Heart left ventricle (tissue), 16 donors: ENCODE measurements around the gene CNKSR3. TPM values are rescaled to one million over a fixed set of nuclear protein-coding genes. Genes with fewer than 3 reads are reported as not detected.

Experiments
- ATAC-seq, 4 donors: fragments of 200-7000 bp; cut with Tn5 transposase; one replicate each; pipeline ENCODE4 v1.9.1; 2020 to 2022; ENCODE audit warnings: moderate library complexity in 4 of 4, mild to moderate bottlenecking in 3 of 4, moderate number of reproducible peaks in 1 of 4
- DNase-seq, 5 donors: peaks; one replicate each; pipeline ENCODE4 v3.0.0-alpha.2; 2020
- H3K27ac ChIP-seq, 12 donors: fragments of 200-600 bp; sonication (generic) in 4 of 12; one replicate each; pipeline versions ENCODE4 v1.5.0 to v1.8.0; 2016 to 2022; ENCODE audit warnings: mild to moderate bottlenecking in 2 of 12
- H3K27me3 ChIP-seq, 9 donors: fragments of 200-600 bp; sonication (generic) in 2 of 9; one replicate each; pipeline versions ENCODE4 v1.5.1 to v1.8.0; 2016 to 2022; ENCODE audit warnings: mild to moderate bottlenecking in 3 of 9
- H3K36me3 ChIP-seq, 9 donors: fragments of 200-600 bp; sonication (generic) in 2 of 9; one replicate each; pipeline versions ENCODE4 v1.5.0 to v1.8.0; 2018 to 2022; ENCODE audit warnings: mild to moderate bottlenecking in 2 of 9
- H3K4me1 ChIP-seq, 12 donors: fragments of 200-600 bp; sonication (generic) in 4 of 12; one replicate each; pipeline versions ENCODE4 v1.5.0 to v1.8.0; 2016 to 2022; ENCODE audit warnings: mild to moderate bottlenecking in 3 of 12
- H3K4me3 ChIP-seq, 12 donors: fragments of 200-600 bp; sonication (generic) in 4 of 12; one replicate each; pipeline versions ENCODE4 v1.5.0 to v1.8.0; 2017 to 2022; ENCODE audit warnings: mild to moderate bottlenecking in 9 of 12, moderate library complexity in 4 of 12
- H3K9me3 ChIP-seq, 12 donors: fragments of 200-600 bp; sonication (generic) in 4 of 12; one replicate each; pipeline versions ENCODE4 v1.5.0 to v1.8.0; 2016 to 2022; ENCODE audit warnings: mild to moderate bottlenecking in 1 of 12
- POLR2A ChIP-seq, 2 donors: fragments of 450-650 bp; IDR thresholded peaks; one replicate each; pipeline ENCODE4 v1.6.1; 2017; ENCODE audit warnings: antibody characterized with exemption in 2 of 2, mild to moderate bottlenecking in 2 of 2, moderate library complexity in 2 of 2
- WGBS, 4 donors: extraction: QIAGEN DNeasy Blood & Tissue Kit in 2 of 4; methylation state at CpG; one replicate each; pipeline versions ENCODE4 v1.1.5 to v1.1.7; 2013 to 2018; 5-methylcytosine and 5-hydroxymethylcytosine counted together
- intact Hi-C, 10 donors: fragments of 100-400 bp; cut with DNase I; formaldehyde crosslinking; loops; one replicate each; pipeline versions ENCODE4 v1.11.1 to v1.14.2; 2022
- polyA plus RNA-seq, 2 donors: library from polyadenylated mRNA; stranded (reverse); fragments of 200-250 nt; gene quantifications; one replicate each; pipeline ENCODE4 v1.2.3, GENCODE V29; 2013
- total RNA-seq, 9 donors: library from RNA; depleted of rRNA in 2 of 9; stranded (reverse); fragments of >200 nt in 2 of 9; fragmentation: NEBNext Ultra II Directional in 3 of 9; extraction: Animal tissue kit (Norgen Biotek cat#: 25700) in 3 of 9; gene quantifications; one replicate each; pipeline versions ENCODE4 v1.1.0 to v1.2.4, GENCODE V29; 2016 to 2023
- TF ChIP-seq, protein P1 (sequence below), 12 donors: fragments of 200-600 bp; sonication (generic) in 4 of 12; IDR thresholded peaks; one replicate each; pipeline versions ENCODE4 v1.5.0 to v1.8.0; 2018 to 2022; ENCODE audit warnings: antibody characterized with exemption in 12 of 12, mild to moderate bottlenecking in 5 of 12
- donor health status: ischemic (EF 13 %, LVEDD 7.1; RV severe dilation, severe dysfunction).
- donor health status: healthy with polysubstance abuse.
- donor health status: DM: no; HTN: yes; CAD: no.
- donor health status: DM: no; HTN: no; CAD: no.
- donor health status: ischemic (EF 25% LVEDD 6.9; RV normal size, moderate dysfunction).
- donor health status: ischemic (EF 25% LVEDD 5.7; RV mildly dilated, moderate dysfunction).
- donor health status: healthy.
- donor health status: DM: yes; HTN: yes; CAD: no.
- donor health status: ischemic (EF 35%, LVEDD 5.7; RV mildly dilated, moderate dysfunction).
- donor health status: nonischemic (EF 11% LVEDD 7.7; RV severe dilation, severe dysfunction).
- donor health status: DM: yes; HTN: yes; CAD: no.
- donor health status: PGD.
- donor health status: ischemic (EF 29% LVEDD 5.4; RV normal size, mild dysfunction).
- donor health status: nonischemic (EF 23%, LVEDD 6.1; RV moderate dilation, normal function).

The CNKSR3 gene
- total and polyA plus RNA-seq, 11 donors, result 5.9 to 30.7 (median 17.7) TPM

- DNase-seq (no peak), ATAC-seq (no peak)
- 89 to 95% (median 92%) methylated on average over 3 of the region's 3 CpGs for WGBS, 4 donors
- Histone ChIP-seq H3K27me3 (no peaks in the 10 kb centered on the region), H3K27ac (no peak overlapping the region), H3K9me3 (peaks cover 0 to 3% (median 0%) of the 10 kb centered on the region in 12 donors), H3K4me3 (no peak overlapping the region), H3K4me1 (peaks cover 0 to 17% (median 0%) of the 10 kb centered on the region in 12 donors), H3K36me3 (no peaks in the 10 kb centered on the region)
- intact Hi-C loops, result no loop called here
- no peak for TF ChIP-seq POLR2A (IDR thresholded peaks at IDR 0.05)
- TF ChIP-seq, protein P1, sequence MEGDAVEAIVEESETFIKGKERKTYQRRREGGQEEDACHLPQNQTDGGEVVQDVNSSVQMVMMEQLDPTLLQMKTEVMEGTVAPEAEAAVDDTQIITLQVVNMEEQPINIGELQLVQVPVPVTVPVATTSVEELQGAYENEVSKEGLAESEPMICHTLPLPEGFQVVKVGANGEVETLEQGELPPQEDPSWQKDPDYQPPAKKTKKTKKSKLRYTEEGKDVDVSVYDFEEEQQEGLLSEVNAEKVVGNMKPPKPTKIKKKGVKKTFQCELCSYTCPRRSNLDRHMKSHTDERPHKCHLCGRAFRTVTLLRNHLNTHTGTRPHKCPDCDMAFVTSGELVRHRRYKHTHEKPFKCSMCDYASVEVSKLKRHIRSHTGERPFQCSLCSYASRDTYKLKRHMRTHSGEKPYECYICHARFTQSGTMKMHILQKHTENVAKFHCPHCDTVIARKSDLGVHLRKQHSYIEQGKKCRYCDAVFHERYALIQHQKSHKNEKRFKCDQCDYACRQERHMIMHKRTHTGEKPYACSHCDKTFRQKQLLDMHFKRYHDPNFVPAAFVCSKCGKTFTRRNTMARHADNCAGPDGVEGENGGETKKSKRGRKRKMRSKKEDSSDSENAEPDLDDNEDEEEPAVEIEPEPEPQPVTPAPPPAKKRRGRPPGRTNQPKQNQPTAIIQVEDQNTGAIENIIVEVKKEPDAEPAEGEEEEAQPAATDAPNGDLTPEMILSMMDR (IDR thresholded peaks at IDR 0.05), result no peak
Measured at GRCh38 chr6:154350293-154350692, 160.2 kb downstream of the CNKSR3 start.

DNA sequence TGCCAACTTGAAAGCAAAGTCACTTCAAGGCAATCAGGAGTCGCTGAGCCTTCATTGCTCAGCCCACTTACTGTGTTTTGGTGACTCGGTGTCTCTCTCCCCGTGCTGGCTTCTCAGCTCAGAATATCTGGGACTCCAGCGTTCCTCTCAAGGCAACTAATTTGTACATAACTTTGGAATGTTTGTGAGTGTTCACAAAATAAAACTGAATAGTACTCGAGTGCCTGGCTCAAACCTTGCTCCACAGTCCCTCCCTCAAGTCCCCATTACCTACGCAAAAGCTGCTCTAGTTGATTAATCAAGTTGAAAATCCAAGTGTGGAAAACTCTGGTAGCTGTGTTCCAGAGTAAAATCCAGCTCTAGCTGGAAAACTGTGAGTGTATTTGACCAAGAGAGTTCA lies 162.5 kb downstream of the CNKSR3 start:
- no peak for DNase-seq
- TF ChIP-seq, protein P1 (IDR thresholded peaks at IDR 0.05), result no peak
- no peak for TF ChIP-seq POLR2A (IDR thresholded peaks at IDR 0.05)
- no peak for ATAC-seq
- Histone ChIP-seq H3K27me3 (no peaks in the 10 kb centered on the region), H3K4me3 (no peak overlapping the region), H3K4me1 (peaks cover 0 to 5% (median 0%) of the 10 kb centered on the region in 12 donors), H3K27ac (no peak overlapping the region), H3K36me3 (no peaks in the 10 kb centered on the region), H3K9me3 (peaks cover 0 to 3% (median 0%) of the 10 kb centered on the region in 12 donors)
- 90 to 95% (median 93%) methylated on average over 6 of the region's 6 CpGs for WGBS, 4 donors
- intact Hi-C loops, result loop anchor here in 1 of 10 donors (10.0 kb wide), 1 partner anchor 193 kb away; no protein-coding TSS in a partner anchor

- 95 to 98% (median 95%) methylated on average over 4 of the region's 4 CpGs for WGBS, 4 donors
- H3K4me3 ChIP-seq, result no peak overlapping the region
Measured at GRCh38 chr6:154345811-154346210, 164.7 kb downstream of the CNKSR3 start.

More at GRCh38 chr6:154345811-154346210, 164.7 kb downstream of the CNKSR3 start:
- H3K36me3 ChIP-seq, result no peaks in the 10 kb centered on the region
- no peak overlapping the region for H3K27ac ChIP-seq
- peaks cover 0 to 3% (median 0%) of the 10 kb centered on the region in 12 donors for H3K9me3 ChIP-seq
- no peak for ATAC-seq
- H3K4me1 ChIP-seq, result peaks cover 0 to 14% (median 0%) of the 10 kb centered on the region in 12 donors
- H3K27me3 ChIP-seq, result no peaks in the 10 kb centered on the region
- intact Hi-C loops, result loop anchor here in 1 of 10 donors (10.0 kb wide), 1 partner anchor 191 kb away; no protein-coding TSS in a partner anchor
- no peak for DNase-seq
- no peak for TF ChIP-seq POLR2A (IDR thresholded peaks at IDR 0.05)
- TF ChIP-seq, protein P1 (IDR thresholded peaks at IDR 0.05), result no peak
